Fibroblast of pulmonary artery (primary cell): Measurements from ENCODE around the gene GLYR1.

Experiments
- DNase-seq: peaks from one replicate; pipeline ENCODE4 v3.0.0-alpha.2; 2010; ENCODE audit warnings: low read depth
- H3K4me3 ChIP-seq: replicated peaks from 2 replicates; pipeline ENCODE4 v1.5.1; 2011; ENCODE audit warnings: low read depth, mild to moderate bottlenecking, control low read depth, low read length, moderate library complexity
- TF ChIP-seq, protein P1 (sequence below): IDR thresholded peaks from 2 replicates; pipeline ENCODE4 v1.5.1; 2011; ENCODE audit warnings: mild to moderate bottlenecking, control low read depth, low read length, inconsistent platforms; ENCODE audit errors: missing control alignments

GLYR1 gene

DNA sequence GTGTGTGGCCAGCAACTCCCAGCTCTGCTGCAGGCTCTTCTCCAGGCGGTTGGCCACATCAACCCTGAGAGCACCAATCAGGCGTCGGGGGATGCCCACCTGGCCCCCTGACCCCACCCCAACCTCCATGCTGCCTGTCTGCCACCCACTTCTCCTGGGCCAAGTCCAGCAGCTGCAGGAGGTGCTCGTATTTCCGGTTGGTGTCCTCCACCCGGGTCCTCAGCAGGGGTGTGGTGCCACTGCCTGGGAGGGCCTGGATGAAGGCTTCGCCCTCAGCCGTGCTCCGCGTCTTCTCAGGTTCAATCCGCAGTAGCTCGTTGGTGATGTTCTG, 44.8 kb upstream of the GLYR1 start:
- TF ChIP-seq, protein P1, sequence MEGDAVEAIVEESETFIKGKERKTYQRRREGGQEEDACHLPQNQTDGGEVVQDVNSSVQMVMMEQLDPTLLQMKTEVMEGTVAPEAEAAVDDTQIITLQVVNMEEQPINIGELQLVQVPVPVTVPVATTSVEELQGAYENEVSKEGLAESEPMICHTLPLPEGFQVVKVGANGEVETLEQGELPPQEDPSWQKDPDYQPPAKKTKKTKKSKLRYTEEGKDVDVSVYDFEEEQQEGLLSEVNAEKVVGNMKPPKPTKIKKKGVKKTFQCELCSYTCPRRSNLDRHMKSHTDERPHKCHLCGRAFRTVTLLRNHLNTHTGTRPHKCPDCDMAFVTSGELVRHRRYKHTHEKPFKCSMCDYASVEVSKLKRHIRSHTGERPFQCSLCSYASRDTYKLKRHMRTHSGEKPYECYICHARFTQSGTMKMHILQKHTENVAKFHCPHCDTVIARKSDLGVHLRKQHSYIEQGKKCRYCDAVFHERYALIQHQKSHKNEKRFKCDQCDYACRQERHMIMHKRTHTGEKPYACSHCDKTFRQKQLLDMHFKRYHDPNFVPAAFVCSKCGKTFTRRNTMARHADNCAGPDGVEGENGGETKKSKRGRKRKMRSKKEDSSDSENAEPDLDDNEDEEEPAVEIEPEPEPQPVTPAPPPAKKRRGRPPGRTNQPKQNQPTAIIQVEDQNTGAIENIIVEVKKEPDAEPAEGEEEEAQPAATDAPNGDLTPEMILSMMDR: no peak
- DNase-seq: no peak
- no peak overlapping the region for H3K4me3 ChIP-seq

DNA sequence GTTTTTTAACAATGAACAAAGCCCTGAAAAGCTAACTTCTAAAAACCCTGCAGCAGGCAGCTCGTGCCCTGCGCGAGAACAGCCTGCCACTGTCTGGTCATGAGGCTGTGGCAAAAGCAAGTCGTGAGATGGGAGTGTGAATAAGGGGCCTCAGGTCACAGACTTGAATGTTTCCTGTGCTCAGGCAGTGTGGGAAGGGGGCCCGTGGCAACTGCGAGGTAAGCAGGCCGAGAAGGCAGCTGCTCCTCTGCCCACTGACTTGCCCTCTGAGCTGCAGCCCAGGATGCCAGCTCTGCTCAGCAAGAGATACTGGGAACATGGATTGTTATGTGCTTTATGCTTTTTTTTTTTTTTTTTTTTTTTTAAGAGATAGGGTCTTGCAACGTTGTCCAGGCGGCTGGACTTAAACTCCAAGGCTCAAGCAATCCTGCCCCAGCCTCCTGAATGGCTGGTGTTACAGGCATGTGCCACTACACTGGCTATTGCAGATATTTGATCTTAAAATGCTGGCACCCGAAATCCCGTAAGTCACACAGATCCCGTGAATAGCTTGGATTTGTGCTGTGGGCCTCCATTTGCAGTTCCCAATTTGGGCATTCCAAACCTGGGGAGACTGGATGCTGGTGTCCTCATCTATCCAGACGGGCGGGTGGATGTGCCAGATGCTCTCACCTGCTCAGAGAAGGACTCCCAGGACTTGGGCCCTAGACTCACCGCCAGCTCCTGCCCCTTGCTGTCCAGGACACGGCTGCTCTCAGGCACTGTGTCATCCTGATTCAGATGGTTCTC, 44.2 kb upstream of the GLYR1 start:
- no peak overlapping the region for H3K4me3 ChIP-seq
- TF ChIP-seq, protein P1: no peak
- DNase-seq: no peak

DNA sequence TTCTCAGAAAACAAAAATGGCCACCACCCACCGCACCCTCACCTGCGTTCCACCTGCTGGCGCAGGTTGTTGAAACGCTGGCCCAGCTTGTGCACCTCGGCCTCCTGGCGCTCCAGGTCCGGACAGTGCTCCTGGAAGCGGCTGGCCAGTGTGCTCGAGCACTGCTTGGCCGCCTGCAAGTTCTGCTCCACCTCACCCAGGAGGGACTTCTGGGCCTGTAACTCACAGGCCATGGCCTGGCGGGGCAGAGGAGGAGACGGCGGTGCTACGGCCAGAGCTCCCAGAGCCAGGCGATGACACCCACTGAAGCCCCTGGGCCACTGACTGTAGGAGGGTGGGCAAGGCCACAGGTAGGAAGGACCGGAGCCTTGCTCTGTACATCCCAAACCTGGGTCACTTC, 43.6 kb upstream of the GLYR1 start:
- TF ChIP-seq, protein P1: no peak
- H3K4me3 ChIP-seq: no peak overlapping the region
- no peak for DNase-seq

DNA sequence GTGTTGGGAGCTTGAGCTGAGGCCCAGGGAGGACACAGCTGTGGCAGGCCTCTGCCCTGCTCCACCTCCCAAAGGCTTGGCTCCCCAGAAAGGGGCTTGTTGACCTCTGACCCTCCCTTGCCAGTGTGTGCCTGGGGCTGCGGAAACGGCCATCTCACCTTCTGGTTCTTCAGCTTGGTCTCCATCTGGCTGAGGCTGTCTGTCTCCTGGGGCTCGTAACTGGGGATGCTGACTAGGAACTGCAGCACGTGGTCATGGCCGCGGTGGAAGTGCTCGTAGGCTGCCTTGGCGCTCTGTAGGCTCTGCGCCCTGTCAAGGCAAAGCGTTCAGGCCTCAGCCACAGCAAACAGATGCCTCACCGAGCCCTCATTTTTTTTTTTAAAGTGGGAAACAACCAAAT, 42.9 kb upstream of the GLYR1 start:
- no peak overlapping the region for H3K4me3 ChIP-seq
- TF ChIP-seq, protein P1: no peak
- no peak for DNase-seq

DNA sequence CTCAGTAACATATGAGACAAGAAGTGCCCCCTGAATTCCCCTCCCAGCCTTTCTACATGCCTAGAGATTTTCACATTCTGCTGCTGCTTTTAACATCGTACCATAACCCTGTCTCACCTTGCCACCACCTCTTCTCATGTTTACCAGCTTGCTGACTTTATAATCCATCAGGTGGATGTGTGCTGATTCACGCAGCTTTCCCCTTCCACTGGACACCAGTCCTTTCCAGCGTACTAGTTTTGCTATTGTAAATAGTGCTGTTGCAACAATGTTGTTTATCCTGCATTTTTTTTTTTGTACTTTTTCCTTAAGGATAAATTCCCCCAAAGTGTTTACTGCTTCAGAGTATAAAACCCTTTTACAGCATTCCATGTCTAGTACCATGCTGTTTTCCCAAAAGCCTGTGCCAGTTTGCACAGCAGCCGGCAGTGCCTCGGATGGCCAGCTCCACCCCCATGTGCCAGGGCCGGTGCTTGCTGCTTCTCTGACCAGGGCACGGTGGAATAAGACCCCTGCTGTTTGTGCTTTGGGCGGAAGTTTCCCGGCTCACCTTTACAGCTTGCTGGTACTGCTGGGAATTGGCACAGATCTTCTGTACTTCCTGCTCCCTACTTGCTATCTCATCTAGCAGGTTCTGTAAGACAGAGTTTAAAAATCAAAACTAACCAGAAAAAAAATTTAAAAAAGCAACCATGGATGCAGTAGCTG, 41.5 kb upstream of the GLYR1 start:
- TF ChIP-seq, protein P1: no peak
- no peak for DNase-seq

DNA sequence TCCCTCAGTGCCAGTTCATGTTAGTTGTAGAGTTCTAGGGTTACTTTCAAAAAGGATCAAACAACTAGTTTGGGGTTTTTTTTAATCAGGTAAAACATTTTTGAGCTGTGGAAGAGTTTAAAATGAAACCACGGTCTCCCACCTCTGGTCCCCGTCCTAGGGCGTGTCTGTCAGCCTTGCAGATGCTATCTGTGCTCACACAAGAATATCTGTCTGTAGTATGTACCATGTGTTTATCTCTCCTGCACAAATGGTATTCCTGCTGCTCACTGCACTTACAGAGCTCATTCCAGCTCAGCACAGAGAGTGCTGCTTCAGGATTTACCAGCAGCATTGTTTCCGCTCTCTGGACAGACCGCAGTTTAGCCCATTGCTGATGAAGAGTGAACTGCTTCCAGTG, 39.1 kb upstream of the GLYR1 start:
- TF ChIP-seq, protein P1: no peak
- H3K4me3 ChIP-seq: no peak overlapping the region
- DNase-seq: no peak

More for the DNA sequence above, 41.5 kb upstream of the GLYR1 start:
- H3K4me3 ChIP-seq: no peak overlapping the region
